GM06990 (cell line): ENCODE results near the gene SLC38A4.

Source experiments
- DNase-seq: peaks from one replicate; pipeline ENCODE4 v3.0.0-alpha.2; 2011; ENCODE audit not compliant: insufficient read length; ENCODE audit errors: extremely low read depth
- H3K27me3 ChIP-seq: replicated peaks from 2 replicates; pipeline ENCODE4 v1.6.0; 2011; ENCODE audit warnings: low read length; ENCODE audit not compliant: control insufficient read depth, insufficient read depth
- H3K36me3 ChIP-seq: 2 replicates; pipeline ENCODE4 v1.5.1; 2011; ENCODE audit warnings: low read length; ENCODE audit not compliant: control insufficient read depth, insufficient read depth
- H3K4me3 ChIP-seq: replicated peaks from 2 replicates; pipeline ENCODE4 v1.5.1; 2011; ENCODE audit warnings: low read depth, mild to moderate bottlenecking, control low read depth, low read length
- TF ChIP-seq, protein P1 (sequence below): IDR thresholded peaks from 2 replicates; pipeline ENCODE4 v1.5.1; 2011; ENCODE audit warnings: low read length, control low read depth, mild to moderate bottlenecking, inconsistent platforms; ENCODE audit not compliant: insufficient read depth, poor library complexity, severe bottlenecking

Gene SLC38A4

DNA sequence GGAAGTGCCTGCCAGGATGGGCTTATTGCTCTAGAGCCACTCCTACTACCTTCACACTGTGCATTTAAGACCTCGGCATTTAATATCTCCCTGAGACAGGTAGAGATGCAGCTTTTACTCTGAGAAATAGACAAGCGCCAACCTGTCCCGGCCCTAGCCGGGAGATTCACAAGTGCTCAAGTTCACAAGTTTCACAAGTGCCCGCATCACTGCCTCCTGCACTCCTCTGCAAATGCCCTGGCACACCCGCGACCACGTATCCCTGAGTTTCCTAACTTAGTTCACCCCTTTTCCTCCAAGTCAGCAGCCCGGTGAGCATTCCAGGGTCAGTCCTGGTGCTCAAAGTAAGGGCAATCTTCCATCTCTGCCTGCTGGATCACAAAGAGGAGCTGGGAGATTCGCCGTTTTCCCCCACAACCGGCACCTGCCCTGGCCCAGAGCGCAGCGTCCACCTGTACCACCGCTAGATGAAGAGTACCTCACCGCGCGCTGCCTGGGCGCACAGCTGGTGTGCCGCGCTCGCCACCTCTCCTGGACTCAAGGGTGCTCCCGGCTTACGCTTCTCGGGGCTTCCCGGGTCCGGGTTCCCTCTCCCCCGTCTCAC lies 5.0 kb upstream of the SLC38A4 start:
- Histone ChIP-seq H3K27me3 (no peaks in the 10 kb centered on the region; the same call in 1 of the 2 replicates), H3K4me3 (no peak overlapping the region), H3K36me3 (no peaks in the 10 kb centered on the region)
- DNase-seq, result no peak
- TF ChIP-seq, protein P1, sequence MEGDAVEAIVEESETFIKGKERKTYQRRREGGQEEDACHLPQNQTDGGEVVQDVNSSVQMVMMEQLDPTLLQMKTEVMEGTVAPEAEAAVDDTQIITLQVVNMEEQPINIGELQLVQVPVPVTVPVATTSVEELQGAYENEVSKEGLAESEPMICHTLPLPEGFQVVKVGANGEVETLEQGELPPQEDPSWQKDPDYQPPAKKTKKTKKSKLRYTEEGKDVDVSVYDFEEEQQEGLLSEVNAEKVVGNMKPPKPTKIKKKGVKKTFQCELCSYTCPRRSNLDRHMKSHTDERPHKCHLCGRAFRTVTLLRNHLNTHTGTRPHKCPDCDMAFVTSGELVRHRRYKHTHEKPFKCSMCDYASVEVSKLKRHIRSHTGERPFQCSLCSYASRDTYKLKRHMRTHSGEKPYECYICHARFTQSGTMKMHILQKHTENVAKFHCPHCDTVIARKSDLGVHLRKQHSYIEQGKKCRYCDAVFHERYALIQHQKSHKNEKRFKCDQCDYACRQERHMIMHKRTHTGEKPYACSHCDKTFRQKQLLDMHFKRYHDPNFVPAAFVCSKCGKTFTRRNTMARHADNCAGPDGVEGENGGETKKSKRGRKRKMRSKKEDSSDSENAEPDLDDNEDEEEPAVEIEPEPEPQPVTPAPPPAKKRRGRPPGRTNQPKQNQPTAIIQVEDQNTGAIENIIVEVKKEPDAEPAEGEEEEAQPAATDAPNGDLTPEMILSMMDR, result no peak

DNA sequence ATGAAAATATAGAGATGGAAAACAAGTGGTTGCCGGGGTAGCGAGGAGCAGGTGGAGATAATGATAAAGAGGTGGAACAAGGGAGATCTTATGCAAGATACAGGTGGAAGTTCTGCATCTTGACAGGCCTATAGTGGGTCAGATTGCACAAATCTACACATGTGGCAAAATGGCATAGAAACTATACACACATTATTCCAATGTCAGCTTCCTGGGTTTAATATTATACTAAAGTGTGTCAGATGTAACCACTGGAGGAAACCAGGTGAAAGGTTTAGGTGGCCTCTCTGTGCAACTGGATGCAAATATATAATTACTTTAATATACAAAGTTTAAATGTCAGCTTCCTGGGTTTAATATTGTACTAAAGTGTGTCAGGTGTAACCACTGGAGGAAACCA lies 1.1 kb downstream of the SLC38A4 start:
- no peak overlapping the region for H3K4me3 ChIP-seq

DNA sequence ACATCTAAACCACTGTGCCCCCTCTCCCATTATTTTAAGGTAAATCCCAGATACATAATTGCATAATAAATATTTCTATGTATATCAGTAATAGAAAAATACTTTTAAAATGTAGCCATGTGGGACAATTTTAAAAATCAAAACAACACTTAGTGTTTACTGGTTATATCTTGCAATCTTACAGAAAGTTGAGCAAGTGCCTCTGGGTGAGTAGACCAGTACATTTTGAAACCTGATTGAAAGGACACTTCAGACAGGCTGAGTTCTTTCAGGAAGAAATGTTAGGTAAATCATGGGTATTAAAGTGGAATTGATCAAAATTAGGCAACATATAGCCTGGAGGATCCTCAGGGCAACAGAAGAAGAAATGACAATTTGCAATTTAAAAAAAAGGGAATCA lies 7.2 kb downstream of the SLC38A4 start:
- TF ChIP-seq, protein P1, result no peak
- H3K36me3 ChIP-seq, result no peaks in the 10 kb centered on the region
- no peak overlapping the region for H3K4me3 ChIP-seq
- no peaks in the 10 kb centered on the region for H3K27me3 ChIP-seq
- no peak for DNase-seq

More for the DNA sequence above, 1.1 kb downstream of the SLC38A4 start:
- Histone ChIP-seq H3K27me3 (no peaks in the 10 kb centered on the region; the same call in 1 of the 2 replicates), H3K36me3 (no peaks in the 10 kb centered on the region)
- TF ChIP-seq, protein P1, result no peak
- no peak for DNase-seq

GRCh38 chr12:46815809-46816208 lies 10.0 kb downstream of the SLC38A4 start:
- TF ChIP-seq, protein P1, result no peak
- no peak for DNase-seq
- Histone ChIP-seq H3K36me3 (no peaks in the 10 kb centered on the region), H3K27me3 (no peaks in the 10 kb centered on the region), H3K4me3 (no peak overlapping the region)

DNA sequence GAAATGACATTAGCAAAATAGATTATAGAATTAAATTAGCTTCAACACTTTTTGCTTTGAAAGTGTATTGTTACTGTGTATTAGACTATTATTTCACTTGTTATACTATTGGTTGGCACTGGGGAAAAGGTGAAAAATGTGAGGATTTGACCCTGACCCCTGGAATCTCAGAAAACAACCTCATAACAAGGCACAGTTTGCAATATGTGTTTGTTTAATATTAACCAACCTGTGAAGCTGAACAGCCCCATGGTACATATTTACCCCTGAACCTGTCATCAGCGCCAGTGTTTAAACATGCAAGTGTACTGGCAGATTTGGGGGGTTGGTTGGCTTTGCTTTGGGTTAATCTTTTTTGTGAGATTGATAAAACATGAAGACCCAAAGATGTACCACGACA lies 11.7 kb downstream of the SLC38A4 start:
- TF ChIP-seq, protein P1, result no peak
- H3K27me3 ChIP-seq, result no peaks in the 10 kb centered on the region
- no peak overlapping the region for H3K4me3 ChIP-seq
- no peaks in the 10 kb centered on the region for H3K36me3 ChIP-seq
- DNase-seq, result no peak

- Histone ChIP-seq H3K27me3 (no peaks in the 10 kb centered on the region), H3K36me3 (no peaks in the 10 kb centered on the region), H3K4me3 (no peak overlapping the region)
- TF ChIP-seq, protein P1, result no peak
- DNase-seq, result no peak
Observed at GRCh38 chr12:46811185-46811584, 14.6 kb downstream of the SLC38A4 start.
